ENCODE results near the gene COL18A1.

DNA sequence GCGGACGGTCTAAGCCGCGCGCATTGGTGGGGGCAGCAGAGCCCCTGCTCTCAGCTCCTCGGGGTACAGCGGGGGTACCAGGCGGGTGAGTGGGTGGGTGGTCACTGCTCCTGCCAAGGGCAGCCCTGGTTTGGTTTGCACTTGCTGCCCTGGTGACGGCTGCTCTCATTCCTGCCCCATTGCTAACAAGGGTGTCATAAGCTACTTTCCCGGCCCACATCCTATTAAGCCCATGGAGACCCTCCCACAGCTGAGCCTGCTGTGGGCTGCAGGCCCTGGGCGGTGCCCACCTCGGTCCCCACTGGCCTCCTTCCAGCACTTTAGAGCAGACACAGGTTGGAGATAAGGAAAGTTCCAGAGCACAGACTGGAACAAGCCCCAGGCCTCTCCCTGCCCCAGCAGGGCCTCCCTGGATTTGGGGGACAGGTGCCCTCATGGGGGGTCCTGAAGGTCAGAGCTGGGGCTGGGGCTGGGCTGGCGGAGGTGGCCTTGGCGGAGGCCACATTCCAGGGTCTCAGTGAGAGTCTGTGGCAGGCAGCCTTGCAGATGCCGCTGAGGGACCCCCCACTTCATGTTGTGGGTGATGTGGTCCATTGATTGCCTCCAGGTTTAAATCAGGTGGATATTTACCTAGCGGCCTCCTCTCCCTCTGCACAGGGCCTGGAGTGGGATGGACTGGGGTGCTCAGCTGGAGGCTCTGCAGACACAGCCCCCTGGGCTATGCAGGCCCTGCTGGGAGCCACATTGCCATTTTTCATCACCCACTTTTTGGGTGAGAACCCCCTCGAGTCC, 27.0 kb downstream of the COL18A1 start:
- TF ChIP-seq POLR2A (IDR thresholded peaks at IDR 0.05), result no peak
- TF ChIP-seq CTCF (IDR thresholded peaks at IDR 0.05), result no peak
- no peak for TF ChIP-seq POLR2AphosphoS5 (IDR thresholded peaks at IDR 0.05)
